Progenitor cell of endocrine pancreas (in vitro differentiated cells): Measurements from ENCODE around the gene CTNNA1. TPM values are rescaled to one million over a fixed set of nuclear protein-coding genes. Genes with fewer than 3 reads are reported as not detected.
A peak's percentile ranks its signal among the peaks of the same experiment; 100 is the strongest.

ENCODE experiments used
- DNase-seq: peaks from one replicate; pipeline ENCODE4 v3.0.0; 2021; ENCODE audit warnings: low spot score; ENCODE audit not compliant: unreplicated experiment
- H3K27ac Mint-ChIP-seq: 2 replicates; pipeline ENCODE4 v1.8.0; 2021; ENCODE audit warnings: mild to moderate bottlenecking, moderate library complexity, mixed read lengths
- H3K27me3 Mint-ChIP-seq: 2 replicates; pipeline ENCODE4 v1.8.0; 2021; ENCODE audit warnings: mixed read lengths
- H3K36me3 Mint-ChIP-seq: 2 replicates; pipeline ENCODE4 v1.8.0; 2022; ENCODE audit warnings: mixed read lengths; ENCODE audit not compliant: insufficient read depth
- H3K4me1 Mint-ChIP-seq: 2 replicates; pipeline ENCODE4 v1.8.0; 2021; ENCODE audit warnings: low read depth, mixed read lengths
- H3K4me3 Mint-ChIP-seq: 2 replicates; pipeline ENCODE4 v1.8.0; 2021; ENCODE audit warnings: low read depth, mild to moderate bottlenecking, moderate library complexity, mixed read lengths
- H3K9me3 Mint-ChIP-seq: 2 replicates; pipeline ENCODE4 v1.8.0; 2021; ENCODE audit warnings: low read depth, mixed read lengths
- total RNA-seq: library from RNA; stranded (reverse); gene quantifications from 2 replicates; pipeline ENCODE4 v1.2.1, GENCODE V29; 2021
- TF ChIP-seq, protein P1 (sequence below): fragments of 200-600 bp; sonication (generic); IDR thresholded peaks from one replicate; pipeline ENCODE4 v1.5.0; 2021; ENCODE audit warnings: antibody characterized with exemption, mild to moderate bottlenecking; ENCODE audit not compliant: unreplicated experiment

CTNNA1 gene
- total RNA-seq, 1 donor from 2014 or later: 394 TPM

DNA sequence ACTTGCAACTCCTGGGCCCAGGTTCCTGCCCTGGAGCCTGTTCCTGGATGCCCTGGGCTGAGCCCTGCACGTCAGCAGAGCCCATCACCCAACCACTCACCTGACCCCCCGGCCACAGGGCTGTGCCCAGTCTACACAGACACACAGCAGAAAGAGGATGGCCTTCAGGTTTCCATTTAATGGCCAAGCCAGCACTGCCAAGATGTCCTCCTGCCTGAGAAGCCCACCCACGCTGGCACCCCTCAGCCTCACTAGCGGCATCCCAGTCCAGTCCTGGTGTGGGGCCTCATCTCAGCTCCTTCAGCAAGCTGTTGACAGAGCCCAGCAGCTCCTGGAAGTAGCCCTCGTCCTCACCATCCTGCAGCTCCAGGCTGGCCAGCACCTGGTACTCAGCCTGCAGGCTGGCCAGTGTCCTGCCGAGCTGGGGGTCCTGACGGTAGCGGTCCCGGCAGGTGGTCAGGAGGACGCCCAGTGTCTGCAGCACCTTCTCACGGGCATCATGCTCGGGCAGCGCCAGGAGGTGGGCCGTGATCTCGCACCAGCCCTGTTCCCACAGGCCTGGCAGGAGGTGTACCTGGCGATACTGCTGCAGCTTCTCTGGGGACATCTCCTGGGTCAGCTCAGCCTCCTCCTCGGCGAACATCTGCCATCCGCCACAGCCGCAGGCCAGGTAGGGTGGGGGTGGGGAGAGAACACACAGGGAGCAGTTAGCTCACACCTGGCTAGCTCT lies 193.8 kb downstream of the CTNNA1 start:
- peaks cover 18% of the 10 kb centered on the region for H3K4me1 Mint-ChIP-seq
- DNase-seq: no peak

DNA sequence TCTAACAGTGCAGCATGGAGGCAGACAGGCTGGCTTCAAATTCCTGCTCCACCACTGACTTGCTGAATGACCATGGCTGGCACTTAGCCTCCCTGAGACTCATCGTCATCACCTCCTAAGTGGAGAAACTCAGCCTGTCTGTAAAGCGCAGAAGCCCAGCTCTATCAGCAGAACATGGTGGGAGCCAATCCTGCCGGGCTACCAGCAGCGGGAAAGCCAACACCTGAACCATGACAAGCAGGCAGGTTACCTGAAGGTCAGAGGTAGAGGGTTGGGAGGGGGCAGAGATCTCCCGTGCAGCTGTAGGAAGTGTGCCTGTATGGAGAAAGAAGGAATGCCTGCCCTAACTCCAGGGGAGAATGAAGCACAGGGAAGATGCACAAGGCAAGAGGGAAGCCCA lies 194.6 kb downstream of the CTNNA1 start:
- TF ChIP-seq, protein P1, sequence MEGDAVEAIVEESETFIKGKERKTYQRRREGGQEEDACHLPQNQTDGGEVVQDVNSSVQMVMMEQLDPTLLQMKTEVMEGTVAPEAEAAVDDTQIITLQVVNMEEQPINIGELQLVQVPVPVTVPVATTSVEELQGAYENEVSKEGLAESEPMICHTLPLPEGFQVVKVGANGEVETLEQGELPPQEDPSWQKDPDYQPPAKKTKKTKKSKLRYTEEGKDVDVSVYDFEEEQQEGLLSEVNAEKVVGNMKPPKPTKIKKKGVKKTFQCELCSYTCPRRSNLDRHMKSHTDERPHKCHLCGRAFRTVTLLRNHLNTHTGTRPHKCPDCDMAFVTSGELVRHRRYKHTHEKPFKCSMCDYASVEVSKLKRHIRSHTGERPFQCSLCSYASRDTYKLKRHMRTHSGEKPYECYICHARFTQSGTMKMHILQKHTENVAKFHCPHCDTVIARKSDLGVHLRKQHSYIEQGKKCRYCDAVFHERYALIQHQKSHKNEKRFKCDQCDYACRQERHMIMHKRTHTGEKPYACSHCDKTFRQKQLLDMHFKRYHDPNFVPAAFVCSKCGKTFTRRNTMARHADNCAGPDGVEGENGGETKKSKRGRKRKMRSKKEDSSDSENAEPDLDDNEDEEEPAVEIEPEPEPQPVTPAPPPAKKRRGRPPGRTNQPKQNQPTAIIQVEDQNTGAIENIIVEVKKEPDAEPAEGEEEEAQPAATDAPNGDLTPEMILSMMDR: no peak
- Mint-ChIP-seq H3K27ac (peak overlapping the region; percentile 15), H3K4me3 (no peak overlapping the region), H3K27me3 (no peaks in the 10 kb centered on the region), H3K4me1 (peaks cover 18% of the 10 kb centered on the region), H3K36me3 (peaks cover 1% of the 10 kb centered on the region), H3K9me3 (no peaks in the 10 kb centered on the region)
- no peak for DNase-seq

More for the DNA sequence above, 193.8 kb downstream of the CTNNA1 start:
- Mint-ChIP-seq H3K4me3 (no peak overlapping the region), H3K27ac (no peak overlapping the region), H3K36me3 (peaks cover 1% of the 10 kb centered on the region), H3K9me3 (no peaks in the 10 kb centered on the region), H3K27me3 (no peaks in the 10 kb centered on the region)
- TF ChIP-seq, protein P1: no peak

DNA sequence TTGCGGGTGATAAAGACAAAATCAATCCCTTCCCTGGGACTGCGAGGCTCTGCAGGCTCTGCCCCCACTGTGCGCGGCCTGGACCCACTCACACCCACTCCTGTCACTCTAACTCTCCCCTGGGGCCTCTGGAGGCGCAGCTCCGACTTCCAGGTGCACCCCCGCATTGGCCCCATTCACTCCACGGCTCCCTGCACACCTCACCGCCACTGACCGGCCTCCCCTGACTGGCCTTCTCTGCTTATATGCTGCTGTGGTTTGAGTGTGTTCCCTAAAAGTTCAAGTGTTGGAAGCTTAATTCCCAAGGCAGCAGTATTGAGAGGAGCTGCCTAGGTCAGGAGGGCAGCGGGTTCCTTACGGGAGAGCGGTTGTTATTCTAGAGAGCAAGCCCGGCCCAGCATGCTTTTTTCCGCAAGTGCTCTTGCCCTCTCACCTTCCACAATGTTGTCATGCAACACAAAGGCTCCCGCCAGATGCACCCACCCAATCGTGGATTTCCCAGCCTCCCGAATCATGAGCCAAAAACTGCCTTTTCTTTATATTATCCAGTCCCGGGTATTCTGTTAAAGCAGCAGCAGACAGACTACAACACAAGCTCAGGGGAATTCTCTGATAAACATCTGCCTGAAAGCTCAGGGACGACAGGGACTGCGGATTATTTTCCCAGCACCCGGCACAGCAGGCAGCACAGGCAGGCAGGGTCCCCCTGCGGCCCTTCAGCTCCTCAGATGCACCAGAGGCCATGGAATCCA lies 195.4 kb downstream of the CTNNA1 start:
- Mint-ChIP-seq H3K27ac (no peak overlapping the region), H3K4me3 (no peak overlapping the region)

DNA sequence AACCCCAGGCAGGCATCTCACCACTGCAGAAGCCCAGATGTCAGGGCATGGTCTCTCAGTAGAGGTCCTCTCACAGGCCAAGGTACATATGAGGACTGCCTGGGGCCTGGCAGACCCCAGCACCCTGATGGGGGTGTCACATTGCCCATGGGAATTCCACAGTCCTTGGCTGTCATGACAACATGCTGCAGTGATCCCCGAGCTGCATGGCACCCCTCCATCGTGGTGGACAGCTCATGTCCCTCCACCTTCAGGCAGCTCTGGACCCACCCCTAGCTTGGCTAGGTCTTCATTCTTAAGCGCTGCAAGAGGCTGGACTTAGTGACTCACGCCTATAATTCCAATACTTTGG lies 196.0 kb downstream of the CTNNA1 start:
- no peak for DNase-seq
- TF ChIP-seq, protein P1: no peak
- H3K27ac Mint-ChIP-seq: no peak overlapping the region
- H3K27me3 Mint-ChIP-seq: no peaks in the 10 kb centered on the region
- no peak overlapping the region for H3K4me3 Mint-ChIP-seq
- H3K36me3 Mint-ChIP-seq: peaks cover 1% of the 10 kb centered on the region
- H3K9me3 Mint-ChIP-seq: no peaks in the 10 kb centered on the region
- peaks cover 18% of the 10 kb centered on the region for H3K4me1 Mint-ChIP-seq

More for the DNA sequence above, 195.4 kb downstream of the CTNNA1 start:
- Mint-ChIP-seq H3K36me3 (peaks cover 1% of the 10 kb centered on the region), H3K4me1 (peaks cover 18% of the 10 kb centered on the region), H3K9me3 (no peaks in the 10 kb centered on the region), H3K27me3 (no peaks in the 10 kb centered on the region)
- DNase-seq: no peak
- TF ChIP-seq, protein P1: no peak

DNA sequence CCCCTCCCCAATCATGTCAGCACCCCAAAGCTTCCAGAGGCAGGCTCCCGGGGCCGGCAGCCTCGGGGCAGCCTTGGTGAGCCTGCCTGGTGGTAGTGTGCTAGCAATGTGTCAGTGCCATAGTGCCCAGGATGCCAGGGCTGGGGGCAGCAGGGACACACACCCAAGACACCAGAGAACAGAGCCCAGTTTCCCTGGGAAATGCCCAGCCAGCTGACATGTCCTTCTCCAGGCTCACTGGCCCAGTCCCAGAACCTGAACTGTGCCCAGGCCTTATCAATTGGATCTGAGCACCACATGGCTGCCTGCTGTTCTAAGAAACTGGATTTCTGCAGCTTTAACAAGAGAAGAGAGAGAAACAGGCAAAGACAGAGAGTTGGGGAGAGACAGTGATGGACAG lies 196.8 kb downstream of the CTNNA1 start:
- H3K36me3 Mint-ChIP-seq: peaks cover 1% of the 10 kb centered on the region
- no peak overlapping the region for H3K27ac Mint-ChIP-seq
- H3K4me3 Mint-ChIP-seq: no peak overlapping the region
- peaks cover 19% of the 10 kb centered on the region for H3K4me1 Mint-ChIP-seq
- H3K9me3 Mint-ChIP-seq: no peaks in the 10 kb centered on the region
- DNase-seq: no peak
- no peaks in the 10 kb centered on the region for H3K27me3 Mint-ChIP-seq
- TF ChIP-seq, protein P1: no peak
